A549 (cell line): Measurements from ENCODE around the gene USP13. TPM values are rescaled to one million over a fixed set of nuclear protein-coding genes. Genes with fewer than 3 reads are reported as not detected.

Experiments used
- ATAC-seq, 2 experiments: fragments of 200-7000 bp in 1 of 2; fragments of >200 bp in 1 of 2; cut with Nextera tagmentation in 1 of 2; cut with Tn5 transposase in 1 of 2; 3 replicates each; pipeline versions ENCODE4 v1.8.0 to v1.9.1; 2018 to 2020; ENCODE audit warnings: mild to moderate bottlenecking in 1 of 2, moderate library complexity in 1 of 2
- CTCF ChIA-PET: fragments of 300-600 bp; sonication (Branson Sonifier 250); formaldehyde crosslinking; extraction: SDS; loops from one replicate; lab custom pipeline; 2021; ENCODE audit warnings: antibody characterized with exemption, inconsistent platforms; lab: Yijun Ruan, JAX
- POLR2A ChIA-PET: fragments of 350-600 bp; formaldehyde crosslinking; extraction: SDS; loops from one replicate; lab custom pipeline; 2021; ENCODE audit warnings: antibody characterized with exemption, inconsistent platforms; lab: Yijun Ruan, JAX
- DNase-seq, 2 experiments: peaks; one replicate each; pipeline versions ENCODE4 v3.0.0 to v3.0.0-alpha.2; 2011 to 2016; ENCODE audit warnings: low read depth in 1 of 2, low spot score in 1 of 2
- FAIRE-seq: peaks from 2 replicates; lab custom pipeline; 2011; peaks lifted over from hg19 to GRCh38; lab: Jason Lieb, UNC
- H3K27ac ChIP-seq, 2 experiments: fragments of >200 bp; sonication (Bioruptor Twin); formaldehyde crosslinking; 3 replicates each; pipeline ENCODE4 v1.5.1; 2016 to 2017
- H3K4me1 ChIP-seq: fragments of >200 bp; sonication (Bioruptor Twin); formaldehyde crosslinking; 3 replicates; pipeline ENCODE4 v1.6.1; 2016
- H3K4me2 ChIP-seq: fragments of >200 bp; sonication (Bioruptor Twin); formaldehyde crosslinking; 3 replicates; pipeline ENCODE4 v1.6.1; 2016
- H3K4me3 ChIP-seq: fragments of >200 bp; sonication (Bioruptor Twin); formaldehyde crosslinking; 3 replicates; pipeline ENCODE4 v1.5.1; 2016
- H3K9me3 ChIP-seq: fragments of >200 bp; sonication (Bioruptor Twin); formaldehyde crosslinking; 3 replicates; pipeline ENCODE4 v1.6.1; 2016
- ATOH8 ChIP-seq: fragments of 250-450 bp; sonication (Bioruptor Pico); IDR thresholded peaks from 2 replicates; pipeline ENCODE4 v1.5.0; 2020; ENCODE audit warnings: low read depth, mild to moderate bottlenecking, moderate library complexity
- CEBPB ChIP-seq, 2 experiments: fragments of >200 bp in 1 of 2; sonication (Bioruptor Twin) in 1 of 2; formaldehyde crosslinking in 1 of 2; IDR thresholded peaks; 2 replicates each; pipeline ENCODE4 v1.6.1; 2012 to 2016
- CHD2 ChIP-seq: fragments of 150-350 bp; IDR thresholded peaks from 2 replicates; pipeline ENCODE4 v1.6.1; 2014; ENCODE audit warnings: low read length; ENCODE audit not compliant: partially characterized antibody
- CHD4 ChIP-seq: fragments of 200-600 bp; sonication (generic); IDR thresholded peaks from 2 replicates; pipeline ENCODE4 v1.6.1; 2016; ENCODE audit warnings: antibody characterized with exemption, mild to moderate bottlenecking, borderline replicate concordance
- ELK1 ChIP-seq: fragments of 150-350 bp; IDR thresholded peaks from 2 replicates; pipeline ENCODE4 v1.6.1; 2014; ENCODE audit warnings: low read depth, mild to moderate bottlenecking, low read length
- ESRRA ChIP-seq: fragments of 150-350 bp; IDR thresholded peaks from 2 replicates; pipeline ENCODE4 v1.6.1; 2014; ENCODE audit warnings: mild to moderate bottlenecking, low read length, borderline replicate concordance
- GATA3 ChIP-seq: IDR thresholded peaks from 2 replicates; pipeline ENCODE4 v1.6.1; 2012; ENCODE audit warnings: borderline replicate concordance
- HDAC2 ChIP-seq: fragments of 200-600 bp; sonication (generic); IDR thresholded peaks from 2 replicates; pipeline ENCODE4 v1.6.1; 2016
- HOXA7 ChIP-seq: fragments of 250-450 bp; sonication (Bioruptor Pico); IDR thresholded peaks from 2 replicates; pipeline ENCODE4 v1.5.0; 2020; ENCODE audit warnings: mild to moderate bottlenecking, moderate library complexity
- HOXB5 ChIP-seq: fragments of 250-450 bp; sonication (Bioruptor Pico); IDR thresholded peaks from 2 replicates; pipeline ENCODE4 v1.5.0; 2020; ENCODE audit warnings: mild to moderate bottlenecking, moderate library complexity
- JUNB ChIP-seq: fragments of >200 bp; sonication (Bioruptor Twin); formaldehyde crosslinking; IDR thresholded peaks from 2 replicates; pipeline ENCODE4 v1.6.1; 2016
- KDM5A ChIP-seq: fragments of 200-600 bp; sonication (generic); IDR thresholded peaks from 2 replicates; pipeline ENCODE4 v1.6.1; 2016; ENCODE audit warnings: antibody characterized with exemption, mild to moderate bottlenecking
- MAFK ChIP-seq: fragments of 450-650 bp; IDR thresholded peaks from 2 replicates; pipeline ENCODE4 v1.6.1; 2014; ENCODE audit not compliant: partially characterized antibody
- MAX ChIP-seq: IDR thresholded peaks from 2 replicates; pipeline ENCODE4 v1.6.1; 2012
- MAZ ChIP-seq: fragments of 150-350 bp; IDR thresholded peaks from 2 replicates; pipeline ENCODE4 v1.6.1; 2014; ENCODE audit warnings: antibody characterized with exemption, low read depth, low read length, borderline replicate concordance
- MYC ChIP-seq: IDR thresholded peaks from 2 replicates; pipeline ENCODE4 v1.6.1; 2012; ENCODE audit warnings: mild to moderate bottlenecking, inconsistent platforms, low read length, improper control_type of control experiment, borderline replicate concordance
- NFE2L2 ChIP-seq: fragments of 150-350 bp; conservative IDR thresholded peaks from 2 replicates; pipeline ENCODE4 v1.6.1; 2014; ENCODE audit warnings: low read length
- RAD21 ChIP-seq, 2 experiments: fragments of >200 bp in 1 of 2; sonication (Bioruptor Twin) in 1 of 2; formaldehyde crosslinking in 1 of 2; IDR thresholded peaks in 1 of 2; conservative IDR thresholded peaks in 1 of 2; 2 replicates in 1 of 2; 3 replicates in 1 of 2; pipeline ENCODE4 v1.6.1; 2012 to 2018; ENCODE audit warnings: inconsistent platforms in 1 of 2
- RCOR1 ChIP-seq: fragments of 150-350 bp; IDR thresholded peaks from 2 replicates; pipeline ENCODE4 v1.6.1; 2014; ENCODE audit warnings: antibody characterized with exemption, low read length, low read depth
- RFX5 ChIP-seq: fragments of 450-650 bp; IDR thresholded peaks from 2 replicates; pipeline ENCODE4 v1.7.1; 2014; ENCODE audit warnings: antibody characterized with exemption, mild to moderate bottlenecking, moderate library complexity
- RNF2 ChIP-seq: fragments of 200-600 bp; sonication (generic); IDR thresholded peaks from 2 replicates; pipeline ENCODE4 v1.6.1; 2016; ENCODE audit warnings: low read depth, mild to moderate bottlenecking, antibody characterized with exemption, moderate library complexity, borderline replicate concordance
- SMC3 ChIP-seq: fragments of >200 bp; sonication (Bioruptor Twin); formaldehyde crosslinking; IDR thresholded peaks from 3 replicates; pipeline ENCODE4 v1.6.1; 2018; ENCODE audit warnings: inconsistent platforms
- USF2 ChIP-seq: fragments of 450-650 bp; IDR thresholded peaks from 2 replicates; pipeline ENCODE4 v1.6.1; 2014; ENCODE audit warnings: antibody characterized with exemption
- ZC3H11A ChIP-seq: fragments of 450-650 bp; IDR thresholded peaks from 2 replicates; pipeline ENCODE4 v1.6.1; 2014; ENCODE audit warnings: antibody characterized with exemption, mild to moderate bottlenecking
- ZFP36 ChIP-seq: fragments of 450-650 bp; IDR thresholded peaks from 2 replicates; pipeline ENCODE4 v1.6.1; 2014; ENCODE audit warnings: borderline replicate concordance; ENCODE audit not compliant: partially characterized antibody
- ZNF302 ChIP-seq: fragments of 250-450 bp; sonication (Bioruptor Pico); IDR thresholded peaks from 2 replicates; pipeline ENCODE4 v1.9.0; 2021; ENCODE audit warnings: inconsistent platforms, mild to moderate bottlenecking, moderate library complexity
- WGBS: methylation state at CpG from one replicate; pipeline ENCODE4 v1.1.6; 2017; ENCODE audit errors: missing lambda C conversion rate; 5-methylcytosine and 5-hydroxymethylcytosine counted together
- polyA plus RNA-seq, 4 experiments: library from polyadenylated mRNA; depleted of rRNA in 3 of 4; stranded (reverse); fragments of >200 nt; fragmentation: RNase III in 1 of 4; extraction: RNeasy Plus Mini Kit Qiagen cat#74134 plus additional on column Dnase treatment in 1 of 4; gene quantifications; 2 replicates in 3 of 4; 3 replicates in 1 of 4; pipeline ENCODE4 v1.2.3, GENCODE V29; 2011 to 2017
- TF ChIP-seq, protein P1 (sequence below): fragments of 200-600 bp; sonication (generic); IDR thresholded peaks from 2 replicates; pipeline ENCODE4 v1.6.1; 2016; ENCODE audit warnings: antibody characterized with exemption, mild to moderate bottlenecking, moderate library complexity

The USP13 gene
- polyA plus RNA-seq, 2 of the 4 experiments (the other 2 are of a cell fraction) = 7.5 to 10.2 TPM

DNA sequence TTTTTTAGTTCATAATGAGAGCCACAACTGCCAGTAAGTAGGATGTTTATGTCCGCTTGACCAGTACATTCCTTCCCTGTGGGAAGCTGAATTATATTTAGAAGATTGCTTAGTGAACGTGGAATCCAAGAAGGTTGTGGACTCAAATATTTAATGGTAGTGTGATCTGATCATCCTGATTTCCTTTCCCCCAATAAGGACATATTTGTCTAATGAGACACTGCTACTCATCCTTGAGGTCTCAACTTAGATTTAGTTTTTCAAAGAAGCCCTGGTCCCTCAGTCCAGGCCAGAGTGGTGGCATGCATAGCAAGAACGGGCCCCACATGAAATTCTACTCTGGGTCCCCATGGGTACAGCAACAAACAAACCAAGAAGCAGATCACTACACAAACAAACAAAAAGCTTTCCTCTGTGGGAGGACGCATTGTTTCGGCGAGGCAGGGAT, 60.8 kb downstream of the USP13 start:
- ChIA-PET POLR2A (no interaction called here), CTCF (interaction anchor here (0.5 kb wide), 1 partner anchor 31 kb away, joined by 3 read pairs; no protein-coding TSS in a partner anchor)
- H3K27ac ChIP-seq = no peak overlapping the region
- no peak for DNase-seq
- WGBS = 85% methylated on average over 6 of the region's 6 CpGs
- peaks cover 7% of the 10 kb centered on the region; the same call in 2 of the 3 replicates for H3K4me1 ChIP-seq
- no peak overlapping the region for H3K4me3 ChIP-seq
- no peak for ATAC-seq
- no peak for FAIRE-seq
- H3K4me2 ChIP-seq = no peak overlapping the region
- H3K9me3 ChIP-seq = no peaks in the 10 kb centered on the region
- TF ChIP-seq CHD4 = no peak

- no peak overlapping the region for H3K27ac ChIP-seq
- ChIA-PET CTCF (no interaction called here), POLR2A (no interaction called here)
- no peak for DNase-seq
- ATAC-seq = no peak
- peaks cover 7% of the 10 kb centered on the region; the same call in 2 of the 3 replicates for H3K4me1 ChIP-seq
- no peaks in the 10 kb centered on the region for H3K9me3 ChIP-seq
- TF ChIP-seq SMC3 (no peak), KDM5A (no peak), HOXA7 (CRISPR knock-in tag) (no peak), MYC (no peak), JUNB (no peak), RFX5 (no peak), RNF2 (no peak), MAX (no peak), ZC3H11A (no peak), ELK1 (no peak), NFE2L2 (no peak), HDAC2 (no peak), ZFP36 (no peak), ATOH8 (no peak), RCOR1 (no peak)
- FAIRE-seq = no peak
- H3K4me3 ChIP-seq = no peak overlapping the region
- WGBS = 95% methylated on average over 7 of the region's 7 CpGs
- no peak overlapping the region for H3K4me2 ChIP-seq
Measured at GRCh38 chr3:179715582-179715981, 62.7 kb downstream of the USP13 start.

GRCh38 chr3:179716226-179716625, 63.4 kb downstream of the USP13 start:
- H3K4me3 ChIP-seq = no peak overlapping the region
- no peak overlapping the region for H3K4me2 ChIP-seq
- 64% methylated on average over 4 of the region's 4 CpGs for WGBS
- H3K9me3 ChIP-seq = no peaks in the 10 kb centered on the region
- FAIRE-seq = no peak
- H3K4me1 ChIP-seq = peaks cover 7% of the 10 kb centered on the region; the same call in 2 of the 3 replicates
- H3K27ac ChIP-seq = no peak overlapping the region
- no peak for DNase-seq
- ChIA-PET CTCF (no interaction called here), POLR2A (no interaction called here)
- TF ChIP-seq MAFK = no peak
- no peak for TF ChIP-seq GATA3
- no peak for TF ChIP-seq ZNF302
- TF ChIP-seq, all 56 proteins: peak for 0
- no peak for ATAC-seq

- H3K27ac ChIP-seq = no peak overlapping the region
- ChIA-PET CTCF (no interaction called here), POLR2A (no interaction called here)
- 97% methylated on average over 2 of the region's 2 CpGs for WGBS
- no peak overlapping the region for H3K4me3 ChIP-seq
- FAIRE-seq = no peak
- DNase-seq = no peak
- no peaks in the 10 kb centered on the region for H3K9me3 ChIP-seq
- no peak for ATAC-seq
- peaks cover 7% of the 10 kb centered on the region; the same call in 2 of the 3 replicates for H3K4me1 ChIP-seq
- H3K4me2 ChIP-seq = no peak overlapping the region
- TF ChIP-seq ESRRA (no peak), CHD2 (no peak), RNF2 (no peak), HOXB5 (CRISPR knock-in tag) (no peak), MAZ (no peak), CEBPB (IDR thresholded peaks at IDR 0.05) (no peak), USF2 (no peak), RAD21 (conservative IDR thresholded peaks at IDR 0.05 in 1 of 2, IDR thresholded peaks at IDR 0.05 in 1 of 2) (no peak), JUNB (no peak)
- TF ChIP-seq, protein P1, sequence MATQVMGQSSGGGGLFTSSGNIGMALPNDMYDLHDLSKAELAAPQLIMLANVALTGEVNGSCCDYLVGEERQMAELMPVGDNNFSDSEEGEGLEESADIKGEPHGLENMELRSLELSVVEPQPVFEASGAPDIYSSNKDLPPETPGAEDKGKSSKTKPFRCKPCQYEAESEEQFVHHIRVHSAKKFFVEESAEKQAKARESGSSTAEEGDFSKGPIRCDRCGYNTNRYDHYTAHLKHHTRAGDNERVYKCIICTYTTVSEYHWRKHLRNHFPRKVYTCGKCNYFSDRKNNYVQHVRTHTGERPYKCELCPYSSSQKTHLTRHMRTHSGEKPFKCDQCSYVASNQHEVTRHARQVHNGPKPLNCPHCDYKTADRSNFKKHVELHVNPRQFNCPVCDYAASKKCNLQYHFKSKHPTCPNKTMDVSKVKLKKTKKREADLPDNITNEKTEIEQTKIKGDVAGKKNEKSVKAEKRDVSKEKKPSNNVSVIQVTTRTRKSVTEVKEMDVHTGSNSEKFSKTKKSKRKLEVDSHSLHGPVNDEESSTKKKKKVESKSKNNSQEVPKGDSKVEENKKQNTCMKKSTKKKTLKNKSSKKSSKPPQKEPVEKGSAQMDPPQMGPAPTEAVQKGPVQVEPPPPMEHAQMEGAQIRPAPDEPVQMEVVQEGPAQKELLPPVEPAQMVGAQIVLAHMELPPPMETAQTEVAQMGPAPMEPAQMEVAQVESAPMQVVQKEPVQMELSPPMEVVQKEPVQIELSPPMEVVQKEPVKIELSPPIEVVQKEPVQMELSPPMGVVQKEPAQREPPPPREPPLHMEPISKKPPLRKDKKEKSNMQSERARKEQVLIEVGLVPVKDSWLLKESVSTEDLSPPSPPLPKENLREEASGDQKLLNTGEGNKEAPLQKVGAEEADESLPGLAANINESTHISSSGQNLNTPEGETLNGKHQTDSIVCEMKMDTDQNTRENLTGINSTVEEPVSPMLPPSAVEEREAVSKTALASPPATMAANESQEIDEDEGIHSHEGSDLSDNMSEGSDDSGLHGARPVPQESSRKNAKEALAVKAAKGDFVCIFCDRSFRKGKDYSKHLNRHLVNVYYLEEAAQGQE = no peak
Measured at GRCh38 chr3:179716811-179717210, 64.0 kb downstream of the USP13 start.
